Measurements from ENCODE around the gene GPATCH8. TPM values are rescaled to one million over a fixed set of nuclear protein-coding genes. Genes with fewer than 3 reads are reported as not detected.

Gene GPATCH8
- total RNA-seq, 4 donors from 2014 or later, result 15.3 to 35.5 (median 24.9) TPM

GRCh38 chr17:44492706-44493272 lies 10.4 kb downstream of the GPATCH8 start:
- no peak for DNase-seq
- peaks cover 0 to 25% (median 0%) of the 10 kb centered on the region in 3 donors for H3K36me3 ChIP-seq
- H3K27ac ChIP-seq, result no peak overlapping the region
- H3K4me1 ChIP-seq, result peaks cover 0 to 8% (median 0%) of the 10 kb centered on the region in 3 donors
- intact Hi-C loops (cut with DNase I), result no loop called here
- H3K9me3 ChIP-seq, result no peaks in the 10 kb centered on the region
- WGBS, 2 donors, result 96 to 100% methylated on average over 2 of the region's 2 CpGs
- H3K27me3 ChIP-seq, result no peaks in the 10 kb centered on the region
- H3K4me3 ChIP-seq, result no peak overlapping the region
- TF ChIP-seq CTCF (IDR thresholded peaks at IDR 0.05) (no peak), POLR2A (IDR thresholded peaks at IDR 0.05) (no peak)

DNA sequence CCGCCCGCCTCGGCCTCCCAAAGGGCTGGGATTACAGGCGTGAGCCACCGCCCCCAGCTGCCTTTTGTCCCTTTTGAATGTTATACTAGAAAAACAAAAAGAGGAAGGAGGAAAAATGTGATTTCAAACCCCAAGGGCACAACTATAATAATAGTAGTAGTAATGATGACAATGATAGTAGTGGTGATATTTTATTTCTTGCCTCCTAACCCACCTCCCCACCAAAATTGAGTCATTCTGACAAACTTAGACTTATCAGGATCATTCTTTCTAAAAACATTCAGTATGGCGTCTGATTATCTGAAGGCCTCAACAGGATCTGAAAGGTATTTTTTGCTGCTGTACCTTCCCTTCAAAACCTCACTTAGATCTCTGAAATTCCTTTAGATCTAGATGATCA lies 13.6 kb downstream of the GPATCH8 start:
- Histone ChIP-seq H3K4me1 (peaks cover 0 to 4% (median 0%) of the 10 kb centered on the region in 3 donors), H3K9me3 (no peaks in the 10 kb centered on the region), H3K27me3 (no peaks in the 10 kb centered on the region), H3K27ac (no peak overlapping the region), H3K4me3 (no peak overlapping the region), H3K36me3 (peaks cover 0 to 25% (median 0%) of the 10 kb centered on the region in 3 donors)
- no peak for TF ChIP-seq POLR2A (IDR thresholded peaks at IDR 0.05)
- TF ChIP-seq CTCF (IDR thresholded peaks at IDR 0.05), result no peak
- 78 to 98% methylated on average over 4 to 6 of the region's 6 CpGs for WGBS, 2 donors
- intact Hi-C loops (cut with DNase I), result no loop called here
- no peak for DNase-seq

DNA sequence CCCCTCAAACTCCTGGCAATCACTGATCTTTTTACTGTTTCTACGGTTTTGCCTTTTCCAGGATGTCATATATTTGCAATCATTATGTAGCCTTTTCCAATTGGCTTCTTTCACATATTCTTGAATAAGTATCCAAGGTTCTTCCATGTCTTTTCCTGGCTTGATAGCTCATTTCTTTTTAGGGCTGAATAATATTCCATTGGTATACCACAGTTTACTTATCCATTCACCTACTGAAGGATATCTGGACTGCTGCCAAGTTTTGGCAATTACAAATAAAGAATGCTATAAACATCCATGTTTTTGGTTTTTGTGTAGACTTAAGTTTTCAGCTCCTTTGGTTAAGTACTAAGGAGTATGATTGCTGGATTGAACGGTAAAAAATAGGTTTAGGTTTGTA lies 16.0 kb downstream of the GPATCH8 start:
- WGBS, 2 donors, result 85 to 95% methylated on average over 2 of the region's 2 CpGs
- Histone ChIP-seq H3K27me3 (no peaks in the 10 kb centered on the region), H3K4me3 (no peak overlapping the region), H3K27ac (no peak overlapping the region), H3K9me3 (no peaks in the 10 kb centered on the region), H3K4me1 (no peaks in the 10 kb centered on the region), H3K36me3 (peaks cover 0 to 25% (median 0%) of the 10 kb centered on the region in 3 donors)
- intact Hi-C loops (cut with DNase I), result no loop called here
- no peak for DNase-seq
- TF ChIP-seq POLR2A (IDR thresholded peaks at IDR 0.05) (no peak), CTCF (IDR thresholded peaks at IDR 0.05) (no peak)

DNA sequence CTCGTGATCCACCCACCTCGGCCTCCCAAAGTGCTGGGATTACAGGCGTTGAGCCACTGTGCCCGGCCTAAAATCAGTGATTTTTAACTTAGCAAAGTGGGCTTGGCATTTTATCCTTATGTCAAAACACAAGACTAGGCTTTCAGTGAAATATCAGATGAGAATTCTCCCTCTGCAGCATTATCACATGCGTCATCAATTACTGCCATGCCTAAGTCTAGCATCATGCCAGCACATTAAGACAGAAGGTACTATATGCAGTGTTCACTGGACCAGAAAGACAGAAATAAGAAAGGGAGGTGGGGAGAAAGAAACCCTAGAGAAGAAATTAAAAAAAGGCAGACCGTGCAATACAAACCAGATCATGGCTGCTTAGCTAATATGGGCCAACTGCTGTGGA lies 29.8 kb downstream of the GPATCH8 start:
- no peaks in the 10 kb centered on the region for H3K27me3 ChIP-seq
- no peak overlapping the region for H3K4me3 ChIP-seq
- intact Hi-C loops (cut with DNase I), result no loop called here
- no peaks in the 10 kb centered on the region for H3K4me1 ChIP-seq
- no peaks in the 10 kb centered on the region for H3K9me3 ChIP-seq
- H3K27ac ChIP-seq, result no peak overlapping the region
- no peak for TF ChIP-seq POLR2A (IDR thresholded peaks at IDR 0.05)
- no peak for TF ChIP-seq CTCF (IDR thresholded peaks at IDR 0.05)
- WGBS, 2 donors, result 82 to 92% methylated on average over 1 to 6 of the region's 6 CpGs
- no peak for DNase-seq
- peaks cover 0 to 37% (median 0%) of the 10 kb centered on the region in 3 donors for H3K36me3 ChIP-seq

DNA sequence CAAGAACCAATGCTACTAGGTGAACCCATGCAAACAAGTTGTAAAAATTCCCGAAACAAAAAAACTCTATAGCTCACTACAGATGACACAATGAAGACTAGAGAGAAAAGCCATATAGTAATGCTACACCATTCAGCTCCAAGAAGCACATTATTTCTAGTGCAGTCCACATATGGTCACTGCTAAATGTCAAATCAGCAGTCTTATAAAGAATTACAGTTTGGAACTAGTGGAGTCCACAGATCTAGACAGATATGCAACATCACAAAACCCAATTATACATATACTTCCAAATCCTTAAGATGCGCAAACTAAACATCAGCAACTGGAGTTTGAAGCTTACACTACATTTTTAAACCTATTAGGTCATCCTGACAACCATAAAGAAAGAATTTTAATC lies 33.5 kb downstream of the GPATCH8 start:
- Histone ChIP-seq H3K4me3 (no peak overlapping the region), H3K27me3 (no peaks in the 10 kb centered on the region)
- no peak for TF ChIP-seq POLR2A (IDR thresholded peaks at IDR 0.05)
- TF ChIP-seq CTCF (IDR thresholded peaks at IDR 0.05), result no peak

More for the DNA sequence above, 33.5 kb downstream of the GPATCH8 start:
- intact Hi-C loops (cut with DNase I), result no loop called here
- H3K9me3 ChIP-seq, result no peaks in the 10 kb centered on the region
- 92 to 100% methylated on average over 2 of the region's 2 CpGs for WGBS, 2 donors
- peaks cover 0 to 44% (median 0%) of the 10 kb centered on the region in 3 donors for H3K36me3 ChIP-seq
- H3K27ac ChIP-seq, result no peak overlapping the region
- DNase-seq, result no peak
- H3K4me1 ChIP-seq, result peaks cover 0 to 23% (median 7%) of the 10 kb centered on the region in 3 donors

All from esophagus squamous epithelium (tissue), 5 donors.